Mononuclear cell (primary cell): ENCODE results near the gene NOP53. TPM values are rescaled to one million over a fixed set of nuclear protein-coding genes. Genes with fewer than 3 reads are reported as not detected.
"Not testable (repeated sequence)": the region's sequence is repeated elsewhere in the genome, so short reads cannot be mapped to it uniquely, and the experiment has no call there.

Source experiments
- H3K27me3 ChIP-seq: 2 replicates; pipeline ENCODE4 v1.6.0; 2011; ENCODE audit warnings: low read length, control low read depth; ENCODE audit not compliant: insufficient read depth
- H3K4me1 ChIP-seq: 2 replicates; pipeline ENCODE4 v1.5.1; 2011; ENCODE audit warnings: mild to moderate bottlenecking, low read length, control low read depth; ENCODE audit not compliant: insufficient read depth
- H3K4me3 ChIP-seq: 2 replicates; pipeline ENCODE4 v1.5.1; 2011; ENCODE audit warnings: mild to moderate bottlenecking, low read length, moderate library complexity
- H3K9me3 ChIP-seq: 2 replicates; pipeline ENCODE4 v1.5.1; 2011; ENCODE audit warnings: low read depth, mild to moderate bottlenecking, control low read depth, low read length
- total RNA-seq: library from RNA; depleted of rRNA; stranded (reverse); fragments of >200 nt; gene quantifications from one replicate; pipeline ENCODE4 v1.2.3, GENCODE V29; 2012

Gene NOP53
- total RNA-seq, 1 donor, result 253 TPM

DNA sequence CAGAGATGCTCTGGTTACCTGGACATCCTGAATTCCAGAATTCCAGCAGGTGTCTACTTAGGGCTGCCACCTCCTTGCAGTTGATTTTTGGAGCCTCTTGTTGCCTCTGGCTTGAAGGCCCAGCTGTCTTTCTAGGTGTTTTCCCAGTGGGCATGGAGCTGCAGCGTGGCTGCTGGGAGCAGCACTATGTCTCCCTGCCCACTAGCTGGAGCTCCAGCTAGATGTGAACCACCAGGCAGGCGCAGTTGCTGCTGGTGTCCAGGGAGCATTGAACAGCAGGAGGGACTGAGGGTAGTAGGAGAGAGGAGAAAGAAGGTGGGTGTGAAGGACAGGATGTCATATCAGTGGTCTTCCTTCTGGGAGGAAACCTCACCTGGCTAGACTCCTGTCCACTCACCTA, 23.3 kb downstream of the NOP53 start:
- Histone ChIP-seq H3K27me3 (no peaks in the 10 kb centered on the region), H3K4me1 (no peaks in the 10 kb centered on the region), H3K9me3 (no peaks in the 10 kb centered on the region), H3K4me3 (no peak overlapping the region)

GRCh38 chr19:47769534-47769933, 24.2 kb downstream of the NOP53 start:
- Histone ChIP-seq H3K4me3 (no peak overlapping the region), H3K27me3 (no peaks in the 10 kb centered on the region), H3K4me1 (no peaks in the 10 kb centered on the region), H3K9me3 (no peaks in the 10 kb centered on the region)

- not testable (repeated sequence) for H3K4me1 ChIP-seq, H3K27me3 ChIP-seq, H3K4me3 ChIP-seq, H3K9me3 ChIP-seq
These were observed 25.9 kb downstream of the NOP53 start for GRCh38 chr19:47771291-47771690.

- no peaks in the 10 kb centered on the region for H3K27me3 ChIP-seq
- no peak overlapping the region for H3K4me3 ChIP-seq
- H3K9me3 ChIP-seq, result no peaks in the 10 kb centered on the region
- H3K4me1 ChIP-seq, result peaks cover 24% of the 10 kb centered on the region
These were observed 31.2 kb downstream of the NOP53 start for GRCh38 chr19:47776568-47776967.

- H3K4me1 ChIP-seq, result peaks cover 24% of the 10 kb centered on the region
- H3K4me3 ChIP-seq, result peak overlapping the region; percentile 76
- H3K9me3 ChIP-seq, H3K27me3 ChIP-seq: not testable (repeated sequence)
These were observed 32.1 kb downstream of the NOP53 start for GRCh38 chr19:47777245-47778048.

GRCh38 chr19:47778049-47778953, 33.0 kb downstream of the NOP53 start, which contains the start of gene SELENOW:
SELENOW (plus strand) TSS chr19:47778703; CDS start chr19:47778786, 83 bp downstream.
- no peaks in the 10 kb centered on the region for H3K27me3 ChIP-seq
- H3K4me3 ChIP-seq, result peak within 1 kb of the TSS; percentile 76
- peaks cover 24% of the 10 kb centered on the region for H3K4me1 ChIP-seq
- H3K9me3 ChIP-seq, result no peaks in the 10 kb centered on the region

GRCh38 chr19:47778954-47779351, 33.6 kb downstream of the NOP53 start:
- peaks cover 24% of the 10 kb centered on the region for H3K4me1 ChIP-seq
- H3K4me3 ChIP-seq, result peak overlapping the region; percentile 76
- no peaks in the 10 kb centered on the region for H3K9me3 ChIP-seq

DNA sequence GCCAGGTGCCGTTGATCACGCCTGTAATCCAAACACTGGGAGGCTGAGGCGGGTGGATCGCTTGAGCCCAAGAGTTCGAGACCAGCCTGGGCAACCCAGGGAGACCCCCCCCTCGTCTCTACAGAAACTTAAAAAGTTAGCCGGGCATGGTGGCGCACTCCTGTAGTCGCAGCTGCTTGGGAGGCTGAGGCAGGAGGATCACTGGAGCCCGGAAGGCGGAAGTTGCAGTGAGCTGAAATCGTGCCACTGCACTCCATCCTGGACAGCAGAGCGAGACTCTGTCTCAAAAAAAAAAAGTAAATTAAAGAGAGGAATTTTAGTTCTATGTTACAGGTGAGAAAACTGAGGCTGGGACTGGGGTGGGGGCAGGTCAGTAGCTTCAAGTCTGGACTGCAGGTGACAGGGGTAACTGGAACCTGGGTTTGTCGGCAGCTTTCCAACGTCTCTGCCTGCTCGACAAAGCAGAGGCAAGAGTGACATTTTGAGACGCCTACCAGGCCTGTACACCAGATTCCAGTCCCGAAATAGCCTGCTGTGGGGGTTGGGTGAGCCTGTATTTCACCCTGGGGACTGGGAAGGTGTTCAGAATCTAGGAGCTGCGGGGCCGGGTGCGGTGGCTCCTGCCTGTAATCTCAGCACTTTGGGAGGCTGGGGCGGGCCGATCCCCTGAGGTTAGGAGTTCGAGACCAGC, 34.3 kb downstream of the NOP53 start:
- Histone ChIP-seq H3K27me3 (no peaks in the 10 kb centered on the region), H3K9me3 (no peaks in the 10 kb centered on the region), H3K4me3 (no peak overlapping the region), H3K4me1 (peaks cover 24% of the 10 kb centered on the region)

More at GRCh38 chr19:47778954-47779351, 33.6 kb downstream of the NOP53 start:
- no peaks in the 10 kb centered on the region for H3K27me3 ChIP-seq

DNA sequence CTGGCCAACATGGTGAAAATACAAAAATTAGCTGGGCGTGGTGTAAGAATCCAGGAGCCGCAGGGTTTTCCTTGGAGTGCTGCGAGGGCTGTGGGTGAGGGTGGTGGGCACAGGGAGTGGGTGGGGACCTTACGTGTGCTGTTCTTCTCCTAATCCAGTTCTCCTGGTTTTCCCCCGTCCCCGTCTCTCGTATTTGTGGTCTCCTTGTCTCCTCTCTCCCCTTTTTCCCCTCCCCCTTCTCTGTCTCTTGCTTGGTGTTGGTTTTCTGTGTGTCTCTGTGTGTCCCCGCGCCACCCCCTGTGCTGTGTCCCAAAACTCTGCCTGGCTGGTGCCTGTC, 34.8 kb downstream of the NOP53 start:
- H3K4me1 ChIP-seq, result peaks cover 24% of the 10 kb centered on the region
- H3K4me3 ChIP-seq, result no peak overlapping the region
- no peaks in the 10 kb centered on the region for H3K27me3 ChIP-seq
- no peaks in the 10 kb centered on the region for H3K9me3 ChIP-seq

DNA sequence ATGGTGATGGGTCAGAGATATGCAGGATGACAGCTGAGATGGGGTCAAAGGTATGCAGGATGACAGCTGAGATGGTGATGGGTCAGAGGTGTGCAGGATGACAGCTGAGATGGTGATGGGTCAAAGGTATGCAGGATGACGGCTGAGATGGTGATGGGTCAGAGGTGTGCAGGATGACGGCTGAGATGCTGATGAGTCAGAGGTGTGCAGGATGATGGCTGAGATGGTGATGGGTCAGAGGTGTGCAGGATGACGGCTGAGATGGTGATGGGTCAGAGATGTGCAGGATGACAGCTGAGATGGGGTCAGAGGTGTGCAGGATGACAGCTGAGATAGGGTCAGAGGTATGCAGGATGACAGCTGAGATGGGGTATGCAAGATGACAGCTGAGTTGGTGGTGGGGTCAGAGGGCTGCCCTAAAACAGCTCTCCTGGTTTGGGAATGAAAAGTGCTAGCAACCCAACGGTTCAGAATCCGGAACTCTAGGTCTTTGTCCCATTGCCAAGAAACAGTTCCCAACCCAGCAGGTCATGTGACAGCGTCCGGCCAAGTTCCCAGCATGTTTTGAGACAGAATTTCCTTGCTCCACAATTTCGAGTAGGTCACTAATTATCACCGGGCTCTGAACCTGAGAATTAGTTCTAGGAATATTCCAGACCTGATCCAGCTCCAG, 36.4 kb downstream of the NOP53 start:
- no peak overlapping the region for H3K4me3 ChIP-seq
- H3K9me3 ChIP-seq, result no peaks in the 10 kb centered on the region
- no peaks in the 10 kb centered on the region for H3K27me3 ChIP-seq
- H3K4me1 ChIP-seq, result peaks cover 24% of the 10 kb centered on the region

DNA sequence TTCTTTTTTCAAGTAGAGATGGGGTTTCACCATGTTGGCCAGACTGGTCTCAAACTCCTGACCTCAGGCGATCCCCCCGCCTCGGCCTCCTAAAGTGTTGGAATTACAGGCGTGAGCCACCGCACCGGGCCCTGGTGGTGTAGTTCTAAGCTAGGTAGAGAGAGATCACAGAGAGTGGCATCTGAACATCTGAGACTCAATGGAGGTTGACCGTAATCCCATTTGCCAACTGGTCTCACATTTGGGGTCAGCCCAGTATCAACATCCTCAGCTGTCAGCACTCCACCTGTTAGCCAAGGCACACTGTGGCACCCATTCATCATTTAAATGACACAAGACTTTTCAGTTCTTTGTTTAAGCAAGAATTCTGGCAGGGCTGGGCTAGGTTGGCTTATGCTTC, 41.2 kb downstream of the NOP53 start:
- H3K4me1 ChIP-seq, result no peaks in the 10 kb centered on the region
- H3K4me3 ChIP-seq, result no peak overlapping the region
- no peaks in the 10 kb centered on the region for H3K27me3 ChIP-seq
- no peaks in the 10 kb centered on the region for H3K9me3 ChIP-seq

DNA sequence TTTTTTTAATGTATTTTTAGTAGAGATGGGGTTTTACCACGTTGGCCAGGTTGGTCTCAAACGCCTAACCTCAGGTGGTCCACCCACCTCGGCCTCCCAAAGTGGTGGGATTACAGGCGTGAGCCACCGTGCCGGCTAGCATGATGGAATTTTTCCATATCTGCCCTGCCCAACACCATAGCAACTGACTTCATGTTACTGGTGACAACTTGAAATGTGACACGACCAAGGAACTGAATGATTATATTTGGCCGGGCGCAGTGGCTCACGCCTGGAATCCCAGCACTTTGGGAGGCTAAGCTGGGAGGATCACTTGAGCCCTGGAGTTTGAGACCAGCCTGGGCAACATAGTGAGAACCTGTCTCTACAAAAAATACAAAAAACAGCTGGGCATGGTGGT, 42.0 kb downstream of the NOP53 start:
- not testable (repeated sequence) for H3K4me1 ChIP-seq, H3K9me3 ChIP-seq, H3K4me3 ChIP-seq, H3K27me3 ChIP-seq

DNA sequence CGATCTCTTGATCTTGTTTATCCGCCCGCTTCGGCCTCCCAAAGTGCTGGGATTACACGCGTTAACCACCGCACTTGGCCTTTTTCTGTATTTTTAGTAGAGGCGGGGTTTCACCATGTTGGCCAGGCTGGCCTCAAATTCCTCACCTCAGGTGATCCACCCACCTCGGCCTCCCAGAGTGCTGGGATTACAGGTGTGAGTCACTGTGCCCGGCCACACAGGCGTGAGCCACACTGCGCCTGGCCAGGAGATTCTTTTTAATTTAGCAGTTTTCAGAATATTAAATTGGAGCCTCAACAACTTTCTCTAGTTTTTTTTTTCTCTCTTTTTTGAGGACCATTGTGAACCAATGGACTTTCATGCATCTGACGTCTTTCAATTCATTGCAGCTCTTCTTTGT, 44.5 kb downstream of the NOP53 start:
- H3K27me3 ChIP-seq, H3K4me1 ChIP-seq, H3K4me3 ChIP-seq, H3K9me3 ChIP-seq: not testable (repeated sequence)

DNA sequence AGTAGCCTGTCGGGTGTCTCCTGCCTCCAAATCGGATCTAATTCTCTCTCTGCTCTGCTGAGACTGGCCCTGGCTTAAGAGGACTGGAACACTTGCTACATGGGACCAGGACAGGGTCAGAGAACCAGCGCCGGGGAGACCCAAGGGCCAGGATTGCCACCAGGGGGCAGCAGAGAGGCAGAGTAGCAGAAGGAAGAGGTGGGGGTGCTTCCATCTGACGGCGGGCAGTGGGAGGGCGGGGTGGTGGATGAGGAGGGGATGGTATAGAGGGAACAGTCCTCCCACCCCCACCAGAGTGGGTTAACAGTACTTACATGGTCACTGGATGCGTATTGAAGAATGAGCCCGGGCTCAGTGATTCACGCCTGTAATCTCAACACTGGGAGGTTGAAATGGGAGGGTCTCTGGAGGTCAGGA, 45.1 kb downstream of the NOP53 start:
- no peak overlapping the region for H3K4me3 ChIP-seq
- H3K27me3 ChIP-seq, result no peaks in the 10 kb centered on the region
- H3K9me3 ChIP-seq, result no peaks in the 10 kb centered on the region
- no peaks in the 10 kb centered on the region for H3K4me1 ChIP-seq

DNA sequence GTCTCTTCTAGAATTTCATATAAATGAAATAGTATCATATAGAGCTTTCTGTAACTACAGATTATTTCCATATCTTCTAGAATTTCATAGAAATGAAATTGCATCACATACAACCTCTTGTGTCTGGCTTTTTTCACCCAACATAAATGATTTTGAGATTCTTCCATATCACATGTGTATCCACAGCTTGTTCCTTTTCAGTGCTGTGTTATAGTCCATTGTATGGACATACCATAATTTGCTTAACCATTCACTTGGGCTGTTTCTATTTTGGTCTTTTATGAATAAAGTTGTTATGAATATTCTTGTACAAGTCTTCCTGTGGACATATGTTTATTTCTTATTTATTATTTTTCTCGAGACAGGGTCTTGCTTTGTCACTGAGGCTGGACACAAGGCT, 47.3 kb downstream of the NOP53 start:
- Histone ChIP-seq H3K9me3 (no peaks in the 10 kb centered on the region), H3K4me3 (no peak overlapping the region), H3K4me1 (no peaks in the 10 kb centered on the region)

More for the DNA sequence above, 47.3 kb downstream of the NOP53 start:
- H3K27me3 ChIP-seq, result no peaks in the 10 kb centered on the region
